Activated CD4-positive, alpha-beta T cell treated with anti-CD3 and anti-CD28 coated beads, Interleukin-2, amount 10 ng/mL, durations not matched to agents 7 days and 5 days (primary cell): ENCODE measurements around the gene GLIPR2. TPM values are rescaled to one million over a fixed set of nuclear protein-coding genes. Genes with fewer than 3 reads are reported as not detected.
"Not testable (repeated sequence)": the region's sequence is repeated elsewhere in the genome, so short reads cannot be mapped to it uniquely, and the experiment has no call there.

Source experiments
- CTCF ChIA-PET: fragments of 350-600 bp; sonication (Branson Sonifier 250); formaldehyde crosslinking; loops from one replicate; lab custom pipeline; 2021; ENCODE audit warnings: antibody characterized with exemption; lab: Charles Lee
- POLR2A ChIA-PET: fragments of 350-600 bp; sonication (Branson Sonifier 250); formaldehyde crosslinking; loops from one replicate; lab custom pipeline; 2021; ENCODE audit warnings: antibody characterized with exemption; lab: Charles Lee
- DNase-seq: peaks from one replicate; pipeline ENCODE4 v3.0.0-alpha.2; 2020
- H3K27ac Mint-ChIP-seq: one replicate; pipeline ENCODE4 v1.8.0; 2021; ENCODE audit warnings: mild to moderate bottlenecking, moderate library complexity, mixed read lengths
- H3K27me3 Mint-ChIP-seq: one replicate; pipeline ENCODE4 v1.8.0; 2021; ENCODE audit warnings: mixed read lengths
- H3K36me3 Mint-ChIP-seq: one replicate; pipeline ENCODE4 v1.8.0; 2021; ENCODE audit warnings: low read depth, mixed read lengths
- H3K4me1 Mint-ChIP-seq: one replicate; pipeline ENCODE4 v1.8.0; 2021; ENCODE audit warnings: mixed read lengths
- H3K4me3 Mint-ChIP-seq: one replicate; pipeline ENCODE4 v1.8.0; 2021; ENCODE audit warnings: mild to moderate bottlenecking, moderate library complexity, mixed read lengths
- H3K9me3 Mint-ChIP-seq: one replicate; pipeline ENCODE4 v1.8.0; 2021; ENCODE audit warnings: mixed read lengths
- total RNA-seq, 2 experiments: library from RNA; stranded (reverse); gene quantifications; one replicate each; pipeline ENCODE4 v1.2.3, GENCODE V29; 2021

GLIPR2 gene
- total RNA-seq, 2 experiments from 2014 or later = 53.9 to 58.4 TPM

DNA sequence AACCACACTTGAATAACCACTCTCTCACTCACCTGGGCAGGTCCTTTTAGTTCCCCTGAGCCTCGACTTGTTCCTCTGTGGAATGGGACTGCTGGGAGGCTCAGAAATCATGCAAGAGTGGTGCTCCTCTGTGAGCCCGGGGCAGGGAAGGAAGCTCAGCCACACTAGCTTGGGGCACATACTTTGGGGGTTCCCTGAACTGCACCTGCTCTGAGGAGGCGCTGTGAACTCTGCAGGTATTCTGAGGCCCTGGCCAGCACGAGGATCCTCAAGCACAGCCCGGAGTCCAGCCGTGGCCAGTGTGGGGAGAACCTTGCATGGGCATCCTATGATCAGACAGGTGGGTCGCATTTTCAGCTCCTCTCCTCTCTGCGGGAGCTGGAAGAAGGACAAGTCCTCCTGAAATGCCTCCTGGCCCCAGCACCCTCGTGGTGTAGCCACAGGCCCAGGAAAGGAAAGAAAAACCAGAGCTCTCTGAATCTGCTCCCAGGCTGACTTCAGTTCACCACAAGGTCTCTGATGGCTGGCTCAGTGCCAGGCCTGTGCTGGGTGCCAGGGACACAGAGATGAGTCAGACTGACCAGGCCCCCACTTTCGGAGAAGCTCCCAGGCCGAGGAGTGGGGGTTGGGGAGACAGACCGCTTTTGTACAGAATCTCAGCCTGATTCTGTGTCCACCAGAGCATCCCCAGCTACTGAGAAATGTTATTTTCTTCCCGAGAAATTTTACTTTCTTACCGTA lies 11.9 kb downstream of the GLIPR2 start:
- H3K27me3 Mint-ChIP-seq = no peaks in the 10 kb centered on the region
- DNase-seq = peak; percentile 62
- peaks cover 17% of the 10 kb centered on the region for H3K9me3 Mint-ChIP-seq
- H3K27ac Mint-ChIP-seq = peak overlapping the region; percentile 67
- ChIA-PET POLR2A (no interaction called here), CTCF (interaction anchor here (0.8 to 6.8 kb wide), 6 partner anchors 9 to 45 kb away, joined by 3 to 37 read pairs (median 5); partner anchors contain the start of genes CLTA and GLIPR2)
- no peak overlapping the region for H3K4me3 Mint-ChIP-seq
- peaks cover 74% of the 10 kb centered on the region for H3K36me3 Mint-ChIP-seq
- H3K4me1 Mint-ChIP-seq = peaks cover 92% of the 10 kb centered on the region

DNA sequence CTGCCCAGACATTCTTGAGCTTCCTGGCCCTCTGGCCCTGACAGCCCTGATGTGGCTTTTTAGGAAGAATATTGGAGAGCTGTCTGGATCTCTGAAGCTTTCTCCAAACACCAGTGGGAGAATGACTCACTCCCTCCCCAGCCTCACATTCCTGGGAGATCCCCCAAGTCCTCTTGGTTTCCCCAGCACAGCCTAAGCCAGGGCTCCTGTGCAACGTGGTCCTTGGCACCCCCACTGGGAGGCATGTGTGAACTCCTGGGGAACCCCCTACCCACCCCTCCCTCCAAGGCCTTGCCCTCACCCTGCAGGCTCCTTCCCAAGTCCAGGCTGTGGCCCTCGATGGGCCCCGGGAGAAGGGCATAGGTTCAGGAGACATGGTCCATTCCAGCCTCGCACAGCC lies 12.7 kb downstream of the GLIPR2 start:
- Mint-ChIP-seq H3K36me3 (peaks cover 70% of the 10 kb centered on the region), H3K4me1 (peaks cover 91% of the 10 kb centered on the region), H3K4me3 (no peak overlapping the region), H3K9me3 (peaks cover 17% of the 10 kb centered on the region), H3K27ac (peak overlapping the region; percentile 67), H3K27me3 (no peaks in the 10 kb centered on the region)
- ChIA-PET CTCF (interaction anchor here (0.8 to 6.8 kb wide), 6 partner anchors 8 to 46 kb away, joined by 3 to 37 read pairs (median 5); partner anchors contain the start of genes CCIN and GLIPR2), POLR2A (no interaction called here)
- DNase-seq = no peak

DNA sequence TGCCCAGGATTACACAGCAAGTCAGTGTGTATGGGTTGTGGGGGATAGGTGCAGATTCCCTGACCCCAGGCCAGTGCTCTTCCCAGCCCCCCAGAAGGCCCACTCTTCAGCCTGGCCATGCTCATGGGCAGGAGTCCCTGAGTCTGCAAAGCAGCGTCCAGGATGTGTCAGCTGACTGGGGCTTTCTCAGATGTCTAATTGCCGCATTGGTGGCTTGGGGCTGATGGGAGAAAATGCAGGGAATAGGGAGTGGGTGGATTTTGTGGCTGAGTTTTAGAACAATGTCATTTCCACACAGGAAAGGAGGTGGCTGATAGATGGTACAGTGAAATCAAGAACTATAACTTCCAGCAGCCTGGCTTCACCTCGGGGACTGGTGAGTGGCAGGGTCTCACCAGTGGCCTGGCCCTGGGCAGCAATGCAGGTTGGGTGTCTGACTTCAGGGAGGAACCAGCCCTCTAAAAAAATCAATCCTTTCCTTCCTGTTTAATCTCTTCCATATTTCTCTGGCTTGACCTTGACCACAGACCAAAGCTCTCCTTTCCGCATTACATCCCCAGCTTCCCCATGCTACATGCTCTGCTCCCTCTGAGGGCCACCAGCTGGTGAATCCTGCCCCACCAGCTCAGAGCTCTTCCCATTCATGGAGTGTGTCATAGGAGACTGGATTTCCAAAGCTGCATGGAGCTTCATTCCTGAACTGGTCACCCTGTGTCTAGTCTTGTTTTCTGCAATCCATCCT lies 14.2 kb downstream of the GLIPR2 start:
- Mint-ChIP-seq H3K9me3 (peaks cover 12% of the 10 kb centered on the region), H3K36me3 (peaks cover 65% of the 10 kb centered on the region), H3K27me3 (no peaks in the 10 kb centered on the region), H3K27ac (peak overlapping the region; percentile 98), H3K4me1 (peaks cover 82% of the 10 kb centered on the region), H3K4me3 (peak overlapping the region; percentile 73)
- ChIA-PET POLR2A (interaction anchor here (1.3 kb wide), 1 partner anchor 14 kb away, joined by 4 read pairs; the partner anchor contains the start of gene GLIPR2), CTCF (interaction anchor here (2.9 to 6.8 kb wide), 2 partner anchors 13 to 16 kb away, joined by 19 to 37 read pairs; partner anchors contain the start of gene GLIPR2)
- DNase-seq = no peak

DNA sequence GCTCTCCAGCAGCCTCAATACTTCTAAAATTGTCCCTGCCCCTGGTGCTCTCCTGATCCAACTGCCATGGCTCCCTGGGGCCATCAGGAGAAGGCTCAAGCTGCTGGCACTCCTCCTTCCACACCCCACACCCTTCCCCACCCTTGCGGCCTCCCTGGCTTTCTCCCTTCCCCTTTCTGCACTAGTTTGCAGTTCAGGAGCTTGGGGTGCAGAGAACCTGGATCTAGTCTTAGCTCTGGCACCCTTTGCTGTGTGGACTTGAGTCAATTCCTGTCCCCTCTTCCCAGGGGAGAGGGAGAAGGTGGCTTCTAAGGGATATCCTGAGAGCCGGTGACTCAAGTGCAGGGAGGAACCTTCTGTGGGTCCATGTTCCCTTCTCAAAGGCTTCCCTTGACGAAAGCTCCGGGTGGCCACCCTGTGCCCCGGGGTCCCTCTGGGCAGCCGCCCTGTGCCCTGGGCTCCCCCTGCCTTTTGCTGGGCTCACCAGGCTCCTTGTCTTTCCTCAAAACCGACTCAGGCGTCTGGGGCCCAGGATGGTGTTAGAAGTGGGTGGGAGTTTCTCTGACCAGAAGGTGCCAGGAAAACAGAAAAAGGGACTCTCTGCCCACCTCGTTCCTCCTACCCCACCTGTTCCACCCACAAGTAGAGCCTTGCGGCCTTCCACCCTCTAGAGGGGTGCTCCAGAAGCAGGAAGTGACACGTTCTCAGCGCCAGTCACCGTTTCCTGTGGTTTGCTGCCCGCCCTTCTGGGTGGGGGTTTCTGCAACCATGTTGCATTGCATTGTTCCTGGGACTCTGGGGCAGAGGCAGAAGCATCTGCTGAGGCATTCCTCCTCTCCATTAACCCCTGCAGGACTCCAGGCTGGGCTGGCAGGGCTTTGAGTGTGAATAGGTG lies 15.0 kb downstream of the GLIPR2 start:
- no peaks in the 10 kb centered on the region for H3K27me3 Mint-ChIP-seq
- peak overlapping the region; percentile 73 for H3K4me3 Mint-ChIP-seq
- DNase-seq = peak; percentile 92
- ChIA-PET POLR2A (interaction anchor here (1.3 kb wide), 1 partner anchor 15 kb away, joined by 4 read pairs; the partner anchor contains the start of gene GLIPR2), CTCF (interaction anchor here (2.9 to 6.8 kb wide), 2 partner anchors 14 to 15 kb away, joined by 19 to 37 read pairs; partner anchors contain the start of gene GLIPR2)
- H3K4me1 Mint-ChIP-seq = peaks cover 74% of the 10 kb centered on the region
- peaks cover 63% of the 10 kb centered on the region for H3K36me3 Mint-ChIP-seq
- peak overlapping the region; percentile 98 for H3K27ac Mint-ChIP-seq
- H3K9me3 Mint-ChIP-seq = peaks cover 7% of the 10 kb centered on the region

DNA sequence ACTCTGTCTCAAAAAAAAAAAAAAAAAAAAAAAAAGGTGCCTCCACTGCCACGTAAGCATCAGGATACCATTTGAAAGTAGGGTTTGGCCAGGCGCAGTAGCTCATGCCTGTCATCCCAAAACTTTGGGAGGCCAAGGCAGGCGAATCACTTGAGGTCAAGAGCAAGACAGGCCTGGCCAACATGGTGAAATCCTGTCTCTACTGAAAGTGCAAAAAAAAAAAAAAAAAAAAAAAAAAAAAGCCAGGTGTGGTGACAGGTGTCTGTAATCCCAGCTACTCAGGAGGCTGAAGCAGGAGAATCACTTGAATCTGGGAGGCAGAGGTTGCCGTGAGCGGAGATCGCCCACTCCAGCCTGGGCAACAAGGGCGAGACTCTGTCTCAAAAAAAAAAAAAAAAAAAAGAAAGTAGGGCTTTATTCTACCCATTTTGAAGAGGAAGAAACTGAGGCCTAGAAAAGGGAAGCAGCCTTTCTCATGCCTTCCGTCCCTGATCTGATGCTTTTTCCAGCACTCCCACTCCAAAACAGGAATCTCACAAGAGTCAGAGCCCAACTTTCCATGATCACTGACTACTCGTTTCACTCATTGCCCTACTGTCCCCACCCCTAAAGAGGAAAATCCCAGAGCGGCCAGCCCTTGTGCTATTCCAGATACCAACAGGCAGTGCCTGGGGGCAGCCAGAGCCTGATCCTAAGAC lies 16.4 kb downstream of the GLIPR2 start:
- no peak overlapping the region for H3K4me3 Mint-ChIP-seq
- H3K27ac Mint-ChIP-seq = peak overlapping the region; percentile 98
- ChIA-PET POLR2A (interaction anchor here (0.7 kb wide), 1 partner anchor 37 kb away, joined by 3 read pairs; no protein-coding TSS in a partner anchor), CTCF (interaction anchor here (0.6 to 6.8 kb wide), 4 partner anchors 11 to 29 kb away, joined by 4 to 37 read pairs (median 12); partner anchors contain the start of gene GLIPR2)
- H3K4me1 Mint-ChIP-seq = peaks cover 63% of the 10 kb centered on the region
- H3K9me3 Mint-ChIP-seq = peaks cover 4% of the 10 kb centered on the region
- no peak for DNase-seq
- H3K27me3 Mint-ChIP-seq = no peaks in the 10 kb centered on the region
- H3K36me3 Mint-ChIP-seq = peaks cover 58% of the 10 kb centered on the region

DNA sequence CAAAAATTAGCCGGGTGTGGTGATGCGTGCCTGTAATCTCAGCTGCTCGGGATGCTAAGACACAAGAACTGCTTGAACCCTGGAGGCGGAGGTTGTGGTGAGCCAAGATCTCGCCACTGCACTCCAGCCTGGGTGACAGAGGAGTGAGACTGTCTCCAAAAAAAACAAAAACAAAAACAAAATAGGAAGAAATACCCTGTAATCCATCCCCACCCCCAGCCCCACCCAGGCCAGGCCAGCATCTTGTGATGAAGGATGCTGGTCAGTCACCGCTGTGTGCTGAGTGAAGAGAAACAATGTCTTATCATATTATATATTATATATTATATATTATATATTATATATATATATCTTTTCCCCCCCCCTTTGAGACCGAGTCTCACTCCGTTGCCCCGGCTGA lies 17.2 kb downstream of the GLIPR2 start:
- Mint-ChIP-seq H3K4me3 (no peak overlapping the region), H3K9me3 (peaks cover 10% of the 10 kb centered on the region), H3K36me3 (peaks cover 60% of the 10 kb centered on the region), H3K4me1 (peaks cover 61% of the 10 kb centered on the region), H3K27ac (peak overlapping the region; percentile 98), H3K27me3 (no peaks in the 10 kb centered on the region)
- ChIA-PET POLR2A (interaction anchor here (0.7 kb wide), 1 partner anchor 164 kb away, joined by 3 read pairs; no protein-coding TSS in a partner anchor), CTCF (interaction anchor here (1.2 to 1.7 kb wide), 2 partner anchors 11 to 51 kb away, joined by 3 to 4 read pairs; no protein-coding TSS in a partner anchor)
- no peak for DNase-seq

DNA sequence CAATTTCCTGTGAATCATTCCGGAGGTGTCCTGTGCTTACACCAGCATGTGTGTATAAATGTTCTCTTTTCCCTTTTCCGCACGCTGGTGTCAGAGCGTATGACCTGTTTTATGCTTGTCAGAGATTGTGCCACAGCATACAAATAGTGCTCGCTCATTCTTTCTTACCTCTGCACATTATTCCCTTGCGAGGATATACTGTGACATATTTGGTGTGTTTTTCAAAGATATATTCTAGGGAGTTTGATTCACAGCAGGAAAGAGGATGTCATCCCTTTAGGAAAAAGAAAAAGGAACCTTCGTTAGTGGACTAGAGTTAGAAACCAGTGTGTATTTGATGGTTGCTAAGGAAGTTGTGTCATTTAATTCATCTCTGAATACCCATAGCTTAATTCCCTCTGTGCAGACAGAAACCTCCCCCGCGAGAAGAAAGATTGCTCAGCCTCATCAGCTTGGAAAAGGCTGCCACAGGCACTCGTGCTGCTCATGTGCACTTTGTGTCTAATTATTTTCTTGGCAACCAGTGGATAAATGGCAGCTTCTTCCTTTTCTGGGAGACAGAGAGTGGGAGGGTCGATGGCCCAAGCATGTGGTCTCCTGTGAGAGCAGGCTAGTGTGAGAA lies 17.9 kb downstream of the GLIPR2 start:
- CTCF ChIA-PET = interaction anchor here (1.2 to 1.7 kb wide), 4 partner anchors 10 to 51 kb away, joined by 3 to 4 read pairs (median 4); no protein-coding TSS in a partner anchor
- Mint-ChIP-seq H3K4me1 (peaks cover 58% of the 10 kb centered on the region), H3K36me3 (peaks cover 63% of the 10 kb centered on the region), H3K27me3 (no peaks in the 10 kb centered on the region), H3K9me3 (peaks cover 10% of the 10 kb centered on the region), H3K4me3 (no peak overlapping the region), H3K27ac (peak overlapping the region; percentile 17)
- POLR2A ChIA-PET = interaction anchor here (0.7 kb wide), 1 partner anchor 164 kb away, joined by 3 read pairs; no protein-coding TSS in a partner anchor
- DNase-seq = no peak

DNA sequence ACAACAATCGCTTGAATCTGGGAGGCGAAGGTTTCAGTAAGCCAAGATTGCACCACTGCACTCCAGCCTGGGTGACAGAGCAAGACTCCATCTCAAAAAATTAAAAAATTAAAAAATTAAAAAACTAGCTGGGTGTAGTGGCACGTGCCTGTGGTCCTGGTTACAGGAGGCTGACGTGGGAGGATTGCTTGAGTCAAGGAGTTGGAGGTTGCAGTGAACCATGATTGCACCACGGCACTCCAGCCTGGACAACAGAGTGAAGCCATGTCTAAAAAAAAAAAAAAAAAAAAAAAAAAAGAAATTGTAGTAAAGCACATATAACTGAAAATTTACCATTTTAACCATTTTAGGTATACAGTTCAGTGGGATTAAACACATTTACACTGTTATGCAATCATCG lies 19.6 kb downstream of the GLIPR2 start:
- no peak for DNase-seq
- no peak overlapping the region for H3K27ac Mint-ChIP-seq
- no peak overlapping the region for H3K4me3 Mint-ChIP-seq
- ChIA-PET POLR2A (no interaction called here), CTCF (interaction anchor here (1.3 to 2.4 kb wide), 4 partner anchors 9 to 28 kb away, joined by 3 to 10 read pairs (median 3); partner anchors contain the start of gene GLIPR2)
- peaks cover 46% of the 10 kb centered on the region for H3K4me1 Mint-ChIP-seq
- peaks cover 10% of the 10 kb centered on the region for H3K9me3 Mint-ChIP-seq
- H3K27me3 Mint-ChIP-seq = no peaks in the 10 kb centered on the region
- H3K36me3 Mint-ChIP-seq = peaks cover 61% of the 10 kb centered on the region

DNA sequence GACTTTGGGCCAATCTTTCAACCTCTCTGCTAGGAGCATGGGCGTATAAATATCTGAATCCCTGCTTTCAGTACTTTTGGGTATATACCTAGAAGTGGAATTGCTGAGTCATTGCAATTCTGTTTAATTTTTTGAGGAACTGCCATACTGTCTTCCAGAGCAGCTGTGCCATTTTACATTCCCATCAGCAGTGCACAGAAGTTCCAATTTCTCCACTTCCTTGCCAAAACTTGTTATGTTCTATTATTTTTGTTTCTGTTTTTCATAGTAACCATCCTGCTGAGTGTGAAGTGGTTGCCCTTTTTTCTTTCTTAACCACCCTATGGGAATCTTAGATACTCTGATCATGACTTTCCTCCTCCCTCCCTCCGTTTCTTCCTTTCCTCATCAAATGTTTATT lies 21.6 kb downstream of the GLIPR2 start:
- H3K27ac Mint-ChIP-seq = no peak overlapping the region
- peaks cover 10% of the 10 kb centered on the region for H3K9me3 Mint-ChIP-seq
- no peaks in the 10 kb centered on the region for H3K27me3 Mint-ChIP-seq
- ChIA-PET POLR2A (no interaction called here), CTCF (interaction anchor here (1.4 to 2.4 kb wide), 3 partner anchors 8 to 27 kb away, joined by 3 to 10 read pairs (median 3); no protein-coding TSS in a partner anchor)
- peaks cover 33% of the 10 kb centered on the region for H3K4me1 Mint-ChIP-seq
- H3K36me3 Mint-ChIP-seq = peaks cover 57% of the 10 kb centered on the region
- DNase-seq = no peak
- H3K4me3 Mint-ChIP-seq = no peak overlapping the region

DNA sequence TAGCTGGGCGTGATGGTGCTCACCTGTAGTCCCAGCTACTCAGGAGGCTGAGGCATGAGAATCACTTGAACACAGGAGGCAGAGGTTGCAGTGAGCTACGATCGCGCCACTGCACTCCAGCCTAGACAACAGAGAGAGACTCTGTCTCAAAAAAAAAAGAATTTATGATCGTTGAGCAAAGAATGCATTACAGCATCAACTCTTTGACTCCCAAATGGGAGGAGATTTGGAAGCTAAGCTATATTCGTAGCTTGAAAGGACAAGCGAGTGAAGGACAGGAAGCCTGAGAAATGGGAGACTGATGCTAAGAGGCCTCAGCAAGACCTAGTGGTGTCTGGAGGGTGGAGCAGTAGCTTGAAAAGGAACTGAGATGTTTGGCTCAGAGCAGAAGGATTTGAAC lies 22.4 kb downstream of the GLIPR2 start:
- H3K9me3 Mint-ChIP-seq = peaks cover 10% of the 10 kb centered on the region
- no peak for DNase-seq
- H3K27me3 Mint-ChIP-seq = no peaks in the 10 kb centered on the region
- POLR2A ChIA-PET = no interaction called here
- CTCF ChIA-PET = interaction anchor here (0.7 kb wide), 1 partner anchor 178 kb away, joined by 3 read pairs; no protein-coding TSS in a partner anchor
- H3K36me3 Mint-ChIP-seq = peaks cover 53% of the 10 kb centered on the region
- H3K27ac Mint-ChIP-seq = peak overlapping the region; percentile 22
- no peak overlapping the region for H3K4me3 Mint-ChIP-seq
- H3K4me1 Mint-ChIP-seq = peaks cover 26% of the 10 kb centered on the region

DNA sequence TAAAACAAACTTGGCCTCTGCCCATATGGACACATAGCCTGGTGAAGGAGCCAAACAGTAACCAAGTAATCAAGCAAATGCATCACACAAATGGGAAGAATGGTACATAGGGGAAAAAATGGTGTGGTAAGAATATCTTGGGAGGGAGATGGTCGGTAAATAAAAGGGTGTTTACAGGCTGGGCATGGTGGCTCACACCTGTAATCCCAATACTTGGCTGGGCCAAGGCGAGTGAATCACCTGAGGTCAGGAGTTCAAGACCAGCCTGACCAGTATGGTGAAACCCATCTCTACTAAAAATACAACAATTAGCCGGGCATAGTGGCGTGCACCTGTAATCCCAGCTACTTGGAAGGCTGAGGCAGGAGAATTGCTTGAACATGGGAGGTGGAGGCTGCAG lies 23.0 kb downstream of the GLIPR2 start:
- H3K27me3 Mint-ChIP-seq, DNase-seq, H3K9me3 Mint-ChIP-seq, POLR2A ChIA-PET, H3K4me3 Mint-ChIP-seq: not testable (repeated sequence)
- peak overlapping the region; percentile 34 for H3K27ac Mint-ChIP-seq
- H3K4me1 Mint-ChIP-seq = peaks cover 24% of the 10 kb centered on the region
- CTCF ChIA-PET = interaction anchor here (0.7 kb wide), 1 partner anchor 178 kb away, joined by 3 read pairs; no protein-coding TSS in a partner anchor
- peaks cover 47% of the 10 kb centered on the region for H3K36me3 Mint-ChIP-seq
